PC-9 (cell line): Measurements from ENCODE around the gene DBET. TPM values are rescaled to one million over a fixed set of nuclear protein-coding genes. Genes with fewer than 3 reads are reported as not detected.
"Not testable (repeated sequence)": the region's sequence is repeated elsewhere in the genome, so short reads cannot be mapped to it uniquely, and the experiment has no call there.

Experiments used
- BruUV-seq: library from RNA; stranded (reverse); fragments of 400-500 nt; replicated peaks from 2 replicates; lab custom pipeline; 2021; lab: Mats Ljungman, UMichigan
- CTCF ChIA-PET: fragments of 300-600 bp; sonication (Branson Sonifier 250); formaldehyde crosslinking; loops from one replicate; lab custom pipeline; 2022; ENCODE audit warnings: antibody characterized with exemption; lab: Charles Lee
- POLR2A ChIA-PET: fragments of 300-600 bp; sonication (Branson Sonifier 250); formaldehyde crosslinking; loops from one replicate; lab custom pipeline; 2022; ENCODE audit warnings: antibody characterized with exemption; ENCODE audit not compliant: unreplicated experiment; lab: Charles Lee
- DNase-seq, 2 experiments: peaks; one replicate each; pipeline versions ENCODE4 v3.0.0 to v3.0.0-alpha.2; 2015 to 2022; ENCODE audit warnings: mixed read lengths in 1 of 2
- H2AFZ ChIP-seq: fragments of 200-600 bp; sonication (generic); 2 replicates; pipeline ENCODE4 v1.8.1; 2017; ENCODE audit warnings: antibody characterized with exemption
- H3F3A ChIP-seq: fragments of 200-600 bp; sonication (generic); 2 replicates; pipeline ENCODE4 v1.8.1; 2017; ENCODE audit warnings: antibody characterized with exemption, mild to moderate bottlenecking, low read depth; ENCODE audit not compliant: insufficient read depth
- H3K27ac ChIP-seq: fragments of 200-600 bp; sonication (generic); 2 replicates; pipeline ENCODE4 v1.6.1; 2016; ENCODE audit warnings: mixed run types
- H3K27me3 ChIP-seq: fragments of 200-600 bp; sonication (generic); 2 replicates; pipeline ENCODE4 v1.6.1; 2016; ENCODE audit warnings: low read depth, mixed run types; ENCODE audit not compliant: insufficient read depth
- H3K36me3 ChIP-seq: fragments of 200-600 bp; sonication (generic); 2 replicates; pipeline ENCODE4 v1.6.1; 2016; ENCODE audit warnings: low read depth, mixed run types
- H3K4me1 ChIP-seq: fragments of 200-600 bp; sonication (generic); replicated peaks from 2 replicates; pipeline ENCODE4 v1.6.1; 2016; ENCODE audit warnings: mixed run types; ENCODE audit not compliant: insufficient read depth
- H3K4me2 ChIP-seq: fragments of 200-600 bp; sonication (generic); 2 replicates; pipeline ENCODE4 v1.6.1; 2017; ENCODE audit warnings: mixed run types
- H3K4me3 ChIP-seq: fragments of 200-600 bp; sonication (generic); 2 replicates; pipeline ENCODE4 v1.6.1; 2016; ENCODE audit warnings: mixed run types
- H3K79me2 ChIP-seq: fragments of 200-600 bp; sonication (generic); 2 replicates; pipeline ENCODE4 v1.6.1; 2017; ENCODE audit warnings: low read depth, mixed run types
- H3K9me2 ChIP-seq: fragments of 200-600 bp; sonication (generic); 2 replicates; pipeline ENCODE4 v1.8.1; 2017; ENCODE audit warnings: mild to moderate bottlenecking; ENCODE audit not compliant: insufficient read depth
- H3K9me3 ChIP-seq: fragments of 200-600 bp; sonication (generic); 2 replicates; pipeline ENCODE4 v1.8.1; 2016; ENCODE audit warnings: low read depth; ENCODE audit not compliant: insufficient read depth
- H4K20me1 ChIP-seq: fragments of 200-600 bp; sonication (generic); 2 replicates; pipeline ENCODE4 v1.8.1; 2017; ENCODE audit not compliant: insufficient read depth
- CTCF ChIP-seq: fragments of 200-600 bp; sonication (generic); conservative IDR thresholded peaks from 2 replicates; pipeline ENCODE4 v1.6.1; 2017; ENCODE audit warnings: mixed run types, antibody characterized with exemption, mild to moderate bottlenecking, moderate library complexity
- EZH2 ChIP-seq: fragments of 200-600 bp; sonication (generic); IDR thresholded peaks from 2 replicates; pipeline ENCODE4 v1.8.0; 2017; ENCODE audit warnings: antibody characterized with exemption, low read depth
- intact Hi-C: fragments of 100-400 bp; cut with micrococcal nuclease; formaldehyde crosslinking; loops from one replicate; pipeline ENCODE4 v1.10.0; 2022; ENCODE audit not compliant: unreplicated experiment
- total RNA-seq: library from RNA; stranded (reverse); gene quantifications from 2 replicates; pipeline ENCODE4 v1.2.3, GENCODE V29; 2021

Gene DBET
- total RNA-seq, 1 experiment from 2014 or later = not detected

DNA sequence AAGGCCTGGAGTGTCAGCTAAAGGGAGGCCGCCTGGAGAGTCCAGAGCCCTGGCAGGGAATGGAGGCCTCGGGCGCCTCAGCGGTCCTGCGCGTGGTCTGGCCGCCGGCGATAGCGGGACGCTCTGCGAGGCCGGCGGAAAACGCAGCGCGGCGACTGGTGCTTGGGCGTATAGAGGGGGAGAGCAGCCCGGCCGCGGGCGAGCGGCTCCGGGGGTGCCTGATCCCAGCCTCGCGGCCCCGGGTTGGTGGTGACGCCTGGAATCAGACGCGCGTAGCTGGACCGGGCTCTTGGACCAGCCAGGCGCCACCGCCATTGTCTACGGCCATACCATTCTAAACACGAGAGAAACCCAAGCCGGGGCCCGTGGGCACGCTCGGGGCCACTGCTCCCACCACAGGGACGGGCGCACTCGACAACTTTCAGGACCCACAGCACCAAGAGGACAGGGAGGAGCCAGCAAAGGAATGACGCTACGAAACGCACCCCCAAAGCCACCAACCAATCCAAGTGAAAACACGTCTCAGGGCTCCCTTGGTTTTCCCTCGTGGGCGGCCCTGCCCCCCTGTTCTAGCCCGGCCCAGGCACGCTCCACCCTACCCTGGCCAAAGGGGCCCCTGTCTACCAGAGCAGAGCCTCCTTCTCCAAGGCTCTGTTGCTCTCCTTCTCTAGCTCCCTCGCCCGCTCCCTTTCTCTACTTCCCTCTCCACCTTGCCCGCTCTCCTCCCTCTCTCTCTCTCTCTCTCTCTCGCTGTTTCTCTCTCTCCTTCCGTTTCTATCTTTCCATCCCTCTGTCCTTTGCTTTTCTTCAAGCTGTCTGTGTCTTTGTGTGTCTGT lies 45.1 kb upstream of the DBET start:
- DNase-seq = no peak
- Histone ChIP-seq H3K27me3 (no peaks in the 10 kb centered on the region), H4K20me1 (no peaks in the 10 kb centered on the region), H3K9me3 (no peaks in the 10 kb centered on the region), H3K9me2 (no peaks in the 10 kb centered on the region), H3K4me2 (no peak overlapping the region), H3K36me3 (no peaks in the 10 kb centered on the region), H3K79me2 (no peaks in the 10 kb centered on the region), H3F3A (no peaks in the 10 kb centered on the region), H3K27ac (no peak overlapping the region), H3K4me1 (no peaks in the 10 kb centered on the region), H2AFZ (no peak overlapping the region), H3K4me3 (no peak overlapping the region)
- BruUV-seq = no TSS peak
- ChIA-PET POLR2A (no interaction called here), CTCF (no interaction called here)
- intact Hi-C loops = no loop called here
- no peak for TF ChIP-seq CTCF
- TF ChIP-seq EZH2 = no peak

- intact Hi-C loops, H3K4me3 ChIP-seq, H3K36me3 ChIP-seq, BruUV-seq, CTCF ChIA-PET, H3K27ac ChIP-seq, H2AFZ ChIP-seq, H4K20me1 ChIP-seq, H3K79me2 ChIP-seq, H3F3A ChIP-seq, H3K27me3 ChIP-seq, DNase-seq, H3K9me3 ChIP-seq, H3K9me2 ChIP-seq, H3K4me2 ChIP-seq, H3K4me1 ChIP-seq, POLR2A ChIA-PET: not testable (repeated sequence)
These were observed 44.3 kb upstream of the DBET start for GRCh38 chr4:190019859-190020463.

DNA sequence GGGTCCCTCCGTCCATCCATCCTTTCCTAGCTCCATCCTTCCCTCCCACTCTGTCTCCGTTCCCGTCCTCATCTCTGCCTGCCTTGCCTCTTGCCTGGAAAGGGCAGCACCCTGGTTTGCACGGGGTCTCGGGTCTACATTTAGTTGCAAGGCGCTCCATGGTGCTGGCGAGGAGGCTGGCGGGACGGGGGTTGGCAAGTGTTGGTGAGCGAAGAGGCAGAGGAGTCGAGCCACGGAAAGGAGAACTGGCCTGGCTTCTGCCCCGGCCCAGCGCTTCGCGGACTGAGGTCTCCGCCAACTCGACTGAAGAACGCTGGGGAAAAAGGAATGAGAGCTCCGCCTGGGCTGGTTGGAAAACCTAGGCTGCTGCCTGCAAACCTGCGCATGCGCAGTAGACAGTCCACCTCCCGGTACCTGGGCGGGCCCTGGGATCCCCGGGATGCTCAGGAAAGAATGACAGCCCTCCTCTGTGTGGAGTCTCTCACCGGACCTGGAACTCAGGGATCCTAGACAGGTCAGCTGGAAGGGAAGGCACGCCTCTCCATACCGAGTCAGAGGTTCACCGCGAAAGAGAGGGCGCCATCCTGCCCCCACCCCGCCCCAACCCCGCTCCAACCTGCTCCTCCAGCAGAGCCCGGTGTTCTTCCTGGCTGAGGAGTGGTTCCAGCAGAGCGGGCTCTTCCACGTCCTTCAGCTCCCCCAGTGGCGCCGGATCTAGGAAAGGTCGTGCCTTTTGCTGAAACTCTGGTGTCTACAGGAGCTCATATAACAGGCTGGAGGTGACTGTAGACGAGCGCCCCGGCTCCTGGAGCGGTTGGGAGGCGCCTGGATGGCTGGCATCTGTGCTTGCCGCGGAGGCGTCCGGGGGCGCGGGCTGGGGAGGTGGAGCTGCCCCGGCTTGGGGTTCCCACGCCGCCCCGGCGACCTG lies 43.2 kb upstream of the DBET start:
- H3K36me3 ChIP-seq = no peaks in the 10 kb centered on the region
- no peaks in the 10 kb centered on the region for H3K27me3 ChIP-seq
- H3K27ac ChIP-seq = no peak overlapping the region
- H3K79me2 ChIP-seq = no peaks in the 10 kb centered on the region
- H3K9me2 ChIP-seq = no peaks in the 10 kb centered on the region
- H2AFZ ChIP-seq = no peak overlapping the region
- DNase-seq = no peak
- H3K9me3 ChIP-seq = no peaks in the 10 kb centered on the region
- TF ChIP-seq CTCF (no peak), EZH2 (no peak)
- no TSS peak for BruUV-seq
- no peaks in the 10 kb centered on the region for H3F3A ChIP-seq
- POLR2A ChIA-PET = no interaction called here
- H3K4me1 ChIP-seq = no peaks in the 10 kb centered on the region
- CTCF ChIA-PET = no interaction called here
- no peaks in the 10 kb centered on the region for H4K20me1 ChIP-seq
- intact Hi-C loops = no loop called here
- H3K4me2 ChIP-seq = no peak overlapping the region
- H3K4me3 ChIP-seq = no peak overlapping the region

GRCh38 chr4:190021973-190022372 lies 42.3 kb upstream of the DBET start:
- H3K27me3 ChIP-seq, H2AFZ ChIP-seq, POLR2A ChIA-PET, H3K4me1 ChIP-seq, H3F3A ChIP-seq, H4K20me1 ChIP-seq, CTCF ChIA-PET, H3K4me3 ChIP-seq, H3K27ac ChIP-seq, H3K36me3 ChIP-seq, DNase-seq, H3K9me2 ChIP-seq, H3K9me3 ChIP-seq, H3K4me2 ChIP-seq, BruUV-seq, intact Hi-C loops, H3K79me2 ChIP-seq: not testable (repeated sequence)

- intact Hi-C loops = not testable (repeated sequence)
These were observed 41.6 kb upstream of the DBET start for GRCh38 chr4:190022614-190023281.

More at GRCh38 chr4:190022614-190023281, 41.6 kb upstream of the DBET start:
- BruUV-seq, H3K36me3 ChIP-seq, DNase-seq, H3K4me2 ChIP-seq, H3K27ac ChIP-seq, H4K20me1 ChIP-seq, H3K79me2 ChIP-seq, H3K27me3 ChIP-seq, H3F3A ChIP-seq, H2AFZ ChIP-seq, H3K4me3 ChIP-seq, CTCF ChIA-PET, POLR2A ChIA-PET, H3K9me3 ChIP-seq, H3K4me1 ChIP-seq, H3K9me2 ChIP-seq: not testable (repeated sequence)
